ENCODE measurements around the gene C10orf90. TPM values are rescaled to one million over a fixed set of nuclear protein-coding genes. Genes with fewer than 3 reads are reported as not detected.

The C10orf90 gene
- total and polyA plus RNA-seq, 2 of the 8 experiments (the other 6 are each of a cell fraction or from before 2014, with no cell fraction given) = 0.21 TPM; not detected in 1

- no peak overlapping the region for H3K23ac ChIP-seq (ENCODE audit: insufficient read length)
- H2BK20ac ChIP-seq (ENCODE audit: low read length) = no peak overlapping the region
- peaks cover 10% of the 10 kb centered on the region for H3K23me2 ChIP-seq (ENCODE audit: low read depth, low read length)
- H3K9me3 ChIP-seq (ENCODE audit: insufficient read depth in 2 of 2, low read depth in 1 of 2, low read length in 1 of 2) = no peaks in the 10 kb centered on the region; a peak in 2 of 4 replicates
- no peak overlapping the region for H3K4me3 ChIP-seq (ENCODE audit: extremely low read depth in 1 of 4, insufficient read depth in 2 of 4, low read depth in 3 of 4, low read length in 4 of 4)
- no peak overlapping the region for H4K5ac ChIP-seq (ENCODE audit: insufficient read length, low read depth, low read length)
- 95% methylated on average over 8 of the region's 8 CpGs; no CpG with 5 or more reads in 1 of the 2 experiments for WGBS, 2 experiments (ENCODE audit: extremely low coverage in 1 of 2, insufficient coverage in 1 of 2, insufficient read length in 1 of 2, insufficient replicate concordance in 2 of 2, low coverage in 1 of 2, low lambda C conversion rate in 2 of 2, missing lambda C conversion rate in 1 of 2)
- no peak overlapping the region for H3K18ac ChIP-seq (ENCODE audit: extremely low read depth, low read length)
- ChIA-PET POLR2A (ENCODE audit: partially characterized antibody) (no interaction called here), CTCF (ENCODE audit: partially characterized antibody) (no interaction called here)
- H3K4me1 ChIP-seq (replicated peaks in 1 of 4; ENCODE audit: control insufficient read depth in 3 of 4, insufficient read depth in 4 of 4, low read length in 3 of 4) = no peaks in the 10 kb centered on the region; a peak in 3 of 7 replicates
- no peaks in the 10 kb centered on the region for H3K79me2 ChIP-seq (ENCODE audit: control insufficient read depth in 1 of 2, insufficient read depth in 2 of 2, low read length in 2 of 2)
- H2BK5ac ChIP-seq (ENCODE audit: low read depth, low read length) = no peak overlapping the region
- H3K14ac ChIP-seq (ENCODE audit: insufficient read length) = no peak overlapping the region
- H3K56ac ChIP-seq (replicated peaks; ENCODE audit: insufficient read length, low read depth, low read length) = no peak overlapping the region
- no peaks in the 10 kb centered on the region for H3K36me3 ChIP-seq (ENCODE audit: control insufficient read depth in 2 of 4, insufficient read depth in 4 of 4, low read length in 3 of 4)
- no peak overlapping the region for H3K4ac ChIP-seq (replicated peaks; ENCODE audit: insufficient read length, low read depth, low read length)
- no peaks in the 10 kb centered on the region for H3K79me1 ChIP-seq (ENCODE audit: low read depth, low read length)
- H2AFZ ChIP-seq (ENCODE audit: low read length) = no peak overlapping the region
- no peak overlapping the region for H2AK5ac ChIP-seq (ENCODE audit: low read depth, low read length)
- peaks cover 10 to 24% (median 21%) of the 10 kb centered on the region in 4 experiments; a peak in 6 of 7 replicates for H3K27me3 ChIP-seq (replicated peaks in 1 of 4; ENCODE audit: control insufficient read depth in 3 of 4, extremely low read depth in 1 of 4, insufficient read depth in 3 of 4, low read length in 3 of 4)
- no peak overlapping the region for H4K91ac ChIP-seq (replicated peaks; ENCODE audit: insufficient read length, low read length)
- DNase-seq (ENCODE audit: low read depth in 1 of 2, low spot score in 2 of 2) = no peak
- no peak for FAIRE-seq
- no peak overlapping the region for H3K27ac ChIP-seq (ENCODE audit: low read depth, low read length)
- no peak overlapping the region for H3K4me2 ChIP-seq (ENCODE audit: insufficient read depth in 1 of 2, low read depth in 2 of 2, low read length in 2 of 2)
- no peak overlapping the region for H4K8ac ChIP-seq (ENCODE audit: extremely low read depth, insufficient read depth, low read length)
- no peak overlapping the region for H2BK120ac ChIP-seq (replicated peaks; ENCODE audit: low read depth, low read length)
- no peak overlapping the region for H2BK12ac ChIP-seq (ENCODE audit: low read depth, low read length)
- TF ChIP-seq SP2 (IDR thresholded peaks at IDR 0.05; ENCODE audit: low read length) (no peak), BACH1 (IDR thresholded peaks at IDR 0.05; ENCODE audit: low read length) (no peak)
- H4K20me1 ChIP-seq (replicated peaks in 1 of 2; ENCODE audit: control insufficient read depth in 1 of 2, insufficient read depth in 2 of 2, low read length in 2 of 2) = no peaks in the 10 kb centered on the region
- H2BK15ac ChIP-seq (ENCODE audit: low read length) = no peak overlapping the region
- no peak overlapping the region for H3K9ac ChIP-seq (replicated peaks in 1 of 4; ENCODE audit: extremely low read depth in 1 of 4, low read depth in 3 of 4, low read length in 3 of 4)
These were observed 278.0 kb downstream of the C10orf90 start for GRCh38 chr10:126392469-126392868.

All from H1 (cell line).